Tibial artery (tissue), 4 donors: ENCODE results near the gene SLC35F1.

Source experiments
- DNase-seq, 2 donors: peaks; one replicate each; pipeline ENCODE4 v3.0.0-alpha.2; 2019
- H3K27ac ChIP-seq, 2 donors: fragments of 200-600 bp; sonication (generic) in 1 of 2; 1 replicate in 1 of 2; 2 replicates in 1 of 2; pipeline ENCODE4 v1.5.1; 2018 to 2019; ENCODE audit warnings: mild to moderate bottlenecking in 1 of 2
- H3K27me3 ChIP-seq, 2 donors: fragments of 200-600 bp; sonication (generic) in 1 of 2; one replicate each; pipeline versions ENCODE4 v1.5.1 to v1.6.0; 2016 to 2019
- H3K36me3 ChIP-seq, 3 donors: fragments of 200-600 bp; sonication (generic) in 2 of 3; one replicate each; pipeline ENCODE4 v1.5.1; 2016 to 2019; ENCODE audit warnings: mild to moderate bottlenecking in 2 of 3
- H3K4me1 ChIP-seq, 4 donors: fragments of 200-600 bp; sonication (generic) in 2 of 4; 1 replicate in 3 of 4; 2 replicates in 1 of 4; pipeline ENCODE4 v1.5.1; 2016 to 2019
- H3K4me3 ChIP-seq, 2 donors: fragments of 200-600 bp; sonication (generic) in 1 of 2; 1 replicate in 1 of 2; 2 replicates in 1 of 2; pipeline ENCODE4 v1.5.1; 2018 to 2019; ENCODE audit warnings: mild to moderate bottlenecking in 2 of 2
- H3K9me3 ChIP-seq, 3 donors: fragments of 200-600 bp; sonication (generic) in 1 of 3; one replicate each; pipeline ENCODE4 v1.5.1; 2016 to 2019
- intact Hi-C: fragments of 100-400 bp; cut with DNase I; formaldehyde crosslinking; loops from one replicate; pipeline ENCODE4 v1.15.0; 2023; ENCODE audit warnings: low total_unique reads
- TF ChIP-seq, protein P1 (sequence below), 2 experiments: fragments of 200-600 bp in 1 of 2; fragments of 450-650 bp in 1 of 2; IDR thresholded peaks; one replicate each; pipeline ENCODE4 v1.5.1; 2017 to 2019; ENCODE audit warnings: antibody characterized with exemption in 2 of 2, mild to moderate bottlenecking in 1 of 2, moderate library complexity in 1 of 2

Gene SLC35F1

DNA sequence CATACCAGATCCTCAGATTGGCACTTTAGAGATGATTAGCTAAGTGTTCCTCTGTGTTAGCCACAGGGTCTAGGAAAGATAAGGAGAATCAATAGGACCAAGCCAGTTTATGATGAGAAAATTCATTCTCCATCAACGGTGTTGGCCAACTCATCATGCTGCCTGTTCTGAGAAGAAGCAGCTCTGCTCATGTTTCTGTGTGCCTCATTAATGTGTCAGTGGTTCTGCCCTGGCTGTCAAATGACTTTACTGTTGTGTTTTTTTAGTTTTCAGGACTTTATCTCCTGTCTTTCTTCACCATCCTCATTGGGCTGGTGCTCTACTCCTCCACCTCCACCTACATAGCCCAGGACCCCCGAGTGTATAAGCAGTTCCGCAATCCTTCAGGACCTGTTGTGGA lies 406.7 kb downstream of the SLC35F1 start:
- no peak for DNase-seq
- Histone ChIP-seq H3K27me3 (no peaks in the 10 kb centered on the region), H3K9me3 (no peaks in the 10 kb centered on the region), H3K4me1 (peaks cover 4 to 82% (median 28%) of the 10 kb centered on the region in 4 donors), H3K4me3 (no peak overlapping the region), H3K36me3 (no peaks in the 10 kb centered on the region), H3K27ac (peak overlapping the region; percentile 77 to 88)
- intact Hi-C loops: no loop called here
- TF ChIP-seq, protein P1, sequence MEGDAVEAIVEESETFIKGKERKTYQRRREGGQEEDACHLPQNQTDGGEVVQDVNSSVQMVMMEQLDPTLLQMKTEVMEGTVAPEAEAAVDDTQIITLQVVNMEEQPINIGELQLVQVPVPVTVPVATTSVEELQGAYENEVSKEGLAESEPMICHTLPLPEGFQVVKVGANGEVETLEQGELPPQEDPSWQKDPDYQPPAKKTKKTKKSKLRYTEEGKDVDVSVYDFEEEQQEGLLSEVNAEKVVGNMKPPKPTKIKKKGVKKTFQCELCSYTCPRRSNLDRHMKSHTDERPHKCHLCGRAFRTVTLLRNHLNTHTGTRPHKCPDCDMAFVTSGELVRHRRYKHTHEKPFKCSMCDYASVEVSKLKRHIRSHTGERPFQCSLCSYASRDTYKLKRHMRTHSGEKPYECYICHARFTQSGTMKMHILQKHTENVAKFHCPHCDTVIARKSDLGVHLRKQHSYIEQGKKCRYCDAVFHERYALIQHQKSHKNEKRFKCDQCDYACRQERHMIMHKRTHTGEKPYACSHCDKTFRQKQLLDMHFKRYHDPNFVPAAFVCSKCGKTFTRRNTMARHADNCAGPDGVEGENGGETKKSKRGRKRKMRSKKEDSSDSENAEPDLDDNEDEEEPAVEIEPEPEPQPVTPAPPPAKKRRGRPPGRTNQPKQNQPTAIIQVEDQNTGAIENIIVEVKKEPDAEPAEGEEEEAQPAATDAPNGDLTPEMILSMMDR (IDR thresholded peaks at IDR 0.05): no peak

DNA sequence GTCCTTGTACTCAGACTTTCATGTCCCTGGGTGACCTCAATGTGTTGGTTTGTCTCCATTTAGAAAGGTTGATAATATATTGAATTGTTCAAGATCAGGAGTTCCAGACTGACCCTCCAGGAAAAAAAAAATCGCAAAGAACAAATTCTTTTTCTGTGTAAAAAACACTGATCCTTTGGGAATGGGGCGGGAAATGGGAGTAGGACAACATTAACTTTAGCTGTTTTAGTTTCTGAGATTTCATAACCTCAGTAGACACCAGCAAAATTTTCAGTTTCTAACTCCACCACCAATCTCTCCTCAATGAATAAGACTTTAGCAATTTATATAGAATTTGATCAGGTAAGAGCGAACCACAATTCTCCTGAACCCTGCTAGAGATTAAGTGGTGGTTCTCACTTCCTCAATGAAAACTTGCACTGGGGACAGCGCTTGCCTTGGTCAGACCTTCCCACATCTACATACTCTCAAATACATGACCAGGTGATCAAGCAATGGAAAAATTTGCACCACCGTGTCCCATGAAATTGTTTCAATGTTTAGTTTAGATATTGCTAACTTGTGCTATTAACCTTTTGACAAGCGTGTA lies 409.8 kb downstream of the SLC35F1 start:
- Histone ChIP-seq H3K36me3 (no peaks in the 10 kb centered on the region), H3K27me3 (no peaks in the 10 kb centered on the region), H3K27ac (peak overlapping the region; percentile 77 to 88), H3K4me3 (peak overlapping the region in 1 of 2 donors; percentile 4), H3K9me3 (no peaks in the 10 kb centered on the region), H3K4me1 (peaks cover 4 to 90% (median 39%) of the 10 kb centered on the region in 4 donors)
- intact Hi-C loops: loop anchor here (2.0 kb wide), 1 partner anchor 20 kb away; no protein-coding TSS in a partner anchor
- TF ChIP-seq, protein P1 (IDR thresholded peaks at IDR 0.05): no peak
- DNase-seq: no peak

DNA sequence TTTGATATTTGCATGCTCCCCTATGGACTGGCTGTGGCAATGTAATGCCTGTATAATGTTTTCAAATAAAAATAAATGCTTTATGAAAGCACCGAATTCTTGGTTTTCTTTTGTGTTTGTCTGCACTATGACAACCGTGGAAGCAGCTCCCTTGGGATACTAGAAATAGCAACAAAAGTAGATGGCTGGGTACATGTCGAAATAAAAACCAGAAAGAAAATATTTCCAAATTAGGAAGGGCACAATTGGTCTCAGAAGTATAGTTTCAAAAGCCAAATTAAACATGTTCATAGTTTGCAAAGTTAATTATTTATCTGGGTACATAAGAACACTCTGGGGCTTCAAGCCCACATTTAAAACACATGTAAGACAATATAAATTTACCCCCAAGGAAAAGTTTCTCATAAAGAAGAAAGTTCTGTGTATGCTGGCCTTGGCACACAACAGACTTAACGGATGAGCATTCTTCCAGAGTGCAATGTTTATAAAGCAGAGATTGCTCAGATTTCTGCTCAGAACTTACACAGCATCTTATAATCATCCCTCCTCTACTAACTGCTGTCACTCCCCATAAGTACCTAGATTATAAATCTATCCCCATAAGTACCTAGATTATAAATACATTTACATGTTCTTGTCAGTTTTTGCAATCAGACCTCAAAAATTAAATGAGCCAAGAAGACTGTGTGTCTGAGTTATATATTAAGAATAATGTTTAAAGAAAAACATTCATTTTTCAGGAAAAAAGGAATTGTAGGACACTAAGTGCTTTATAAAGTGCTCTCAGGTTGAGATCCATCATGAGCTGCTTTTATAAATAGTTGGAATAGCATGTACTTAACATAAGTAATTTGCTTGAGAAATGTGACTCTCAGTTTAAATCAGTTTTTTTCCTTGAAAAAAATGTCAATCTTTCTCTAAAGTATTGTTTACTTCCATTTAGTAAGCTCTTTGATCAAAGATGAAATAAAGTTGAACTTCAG lies 410.8 kb downstream of the SLC35F1 start:
- Histone ChIP-seq H3K27ac (peak overlapping the region; percentile 77 to 88), H3K4me1 (peaks cover 4 to 97% (median 39%) of the 10 kb centered on the region in 4 donors), H3K36me3 (no peaks in the 10 kb centered on the region), H3K4me3 (peak overlapping the region in 1 of 2 donors; percentile 4), H3K27me3 (no peaks in the 10 kb centered on the region), H3K9me3 (no peaks in the 10 kb centered on the region)
- TF ChIP-seq, protein P1 (IDR thresholded peaks at IDR 0.05): no peak
- intact Hi-C loops: loop anchor here (2.0 kb wide), 1 partner anchor 21 kb away; no protein-coding TSS in a partner anchor
- DNase-seq: no peak

DNA sequence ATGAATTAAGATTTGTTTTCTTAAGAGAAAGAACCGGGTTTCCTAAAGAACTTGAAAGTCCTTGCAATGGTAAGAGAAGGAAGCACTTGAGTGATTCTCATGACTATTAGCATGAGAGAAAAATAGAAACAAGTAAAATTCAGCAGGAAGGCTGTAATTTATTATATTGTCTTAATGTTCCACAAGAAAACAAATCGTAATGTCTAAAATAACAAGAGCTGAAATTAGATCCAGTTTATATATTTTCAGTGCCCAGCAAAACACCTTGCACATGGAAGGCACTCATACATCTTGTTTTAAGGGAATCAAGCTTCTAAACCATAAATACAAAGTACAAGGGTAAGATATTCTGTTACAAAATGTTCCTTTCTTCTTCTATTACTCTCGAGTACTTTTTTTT lies 411.6 kb downstream of the SLC35F1 start:
- H3K4me3 ChIP-seq: no peak overlapping the region
- H3K27ac ChIP-seq: peak overlapping the region; percentile 77 to 88
- peaks cover 4 to 97% (median 39%) of the 10 kb centered on the region in 4 donors for H3K4me1 ChIP-seq
- DNase-seq: no peak
- no peaks in the 10 kb centered on the region for H3K9me3 ChIP-seq
- intact Hi-C loops: no loop called here
- TF ChIP-seq, protein P1 (IDR thresholded peaks at IDR 0.05): no peak
- no peaks in the 10 kb centered on the region for H3K36me3 ChIP-seq
- no peaks in the 10 kb centered on the region for H3K27me3 ChIP-seq

DNA sequence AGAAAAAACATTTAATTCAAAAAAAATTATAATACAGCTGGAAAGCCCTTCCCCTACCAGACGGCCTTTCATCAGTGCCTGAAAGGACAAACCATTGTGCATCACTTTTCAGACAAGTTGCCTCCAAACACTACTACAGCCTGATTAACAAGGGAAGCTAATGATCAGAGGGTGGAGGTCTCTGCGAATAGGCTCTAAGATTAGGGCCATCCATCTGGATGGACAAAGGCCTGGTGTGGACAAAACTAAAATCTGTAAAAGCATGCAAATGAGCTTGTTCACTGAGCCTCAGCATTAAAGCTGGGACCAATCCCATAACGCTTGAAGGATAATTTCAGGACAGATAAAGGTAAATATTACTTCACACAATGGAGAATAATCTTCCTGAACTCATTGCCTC lies 412.4 kb downstream of the SLC35F1 start:
- Histone ChIP-seq H3K27ac (peak overlapping the region; percentile 77 to 88), H3K27me3 (no peaks in the 10 kb centered on the region), H3K4me1 (peaks cover 4 to 97% (median 41%) of the 10 kb centered on the region in 4 donors), H3K36me3 (no peaks in the 10 kb centered on the region), H3K9me3 (no peaks in the 10 kb centered on the region), H3K4me3 (no peak overlapping the region)
- TF ChIP-seq, protein P1 (IDR thresholded peaks at IDR 0.05): no peak
- DNase-seq: no peak
- intact Hi-C loops: no loop called here
